ENCODE measurements around the gene CERS6. TPM values are rescaled to one million over a fixed set of nuclear protein-coding genes. Genes with fewer than 3 reads are reported as not detected.

The CERS6 gene
- total and polyA plus RNA-seq, 4 donors = 26.6 to 81.0 (median 41.5) TPM

DNA sequence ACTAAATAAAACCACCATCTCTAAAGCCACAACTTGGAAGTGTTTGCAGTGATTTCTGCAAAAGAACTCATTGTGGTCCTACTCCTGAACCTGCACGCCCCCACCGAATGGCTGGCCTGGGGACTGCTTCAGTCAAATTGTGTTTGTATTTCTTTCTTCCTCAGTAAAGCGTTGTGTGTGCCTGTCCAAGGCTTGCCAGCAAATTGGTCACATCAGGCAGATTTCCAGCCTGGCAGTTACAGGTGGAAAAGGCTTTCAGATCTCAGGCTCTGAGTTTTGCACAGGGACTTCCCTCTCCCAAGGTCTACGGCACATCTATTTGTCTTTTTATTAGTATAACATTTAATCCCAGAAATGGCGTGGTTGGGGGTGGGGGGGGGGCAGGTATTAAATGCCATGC, 292.4 kb downstream of the CERS6 start:
- 0% methylated on average over 1 of the region's 5 CpGs for WGBS (ENCODE audit: insufficient coverage)
- DNase-seq (ENCODE audit: low read depth in 4 of 6, low spot score in 6 of 6) = peak in 1 of 6 donors; percentile 40

DNA sequence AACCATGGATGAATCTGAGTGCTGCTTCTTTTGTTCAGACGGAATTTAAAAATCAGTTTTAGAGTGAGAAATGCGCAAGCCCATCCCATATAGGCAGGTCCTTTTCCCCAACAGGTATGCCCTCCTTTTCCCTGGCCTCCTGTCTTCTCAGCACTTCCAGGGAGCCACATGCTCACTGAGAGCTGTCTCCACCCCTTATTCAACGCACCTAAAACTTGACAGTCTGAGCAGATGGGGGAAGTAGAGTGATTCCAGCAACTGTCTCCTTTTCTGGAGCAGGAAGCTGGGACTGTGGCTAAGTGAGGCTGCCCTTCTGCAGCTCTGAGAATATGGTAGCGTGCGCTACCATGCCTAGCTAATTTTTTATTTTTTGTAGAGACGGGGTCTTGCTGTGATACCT, 293.2 kb downstream of the CERS6 start:
- WGBS (ENCODE audit: insufficient coverage) = 93% methylated on average over 3 of the region's 6 CpGs
- Histone ChIP-seq H3K36me3 (ENCODE audit: control insufficient read depth, insufficient read depth, low read length) (no peaks in the 10 kb centered on the region), H3K4me1 (ENCODE audit: control insufficient read depth, insufficient read depth, low read length) (peaks cover 2% of the 10 kb centered on the region), H3K27me3 (ENCODE audit: control insufficient read depth, insufficient read depth, low read length) (no peaks in the 10 kb centered on the region), H3K27ac (ENCODE audit: low read depth, low read length) (no peak overlapping the region), H3K9me3 (ENCODE audit: control insufficient read depth, insufficient read depth, low read length) (no peaks in the 10 kb centered on the region), H3K4me3 (ENCODE audit: low read depth, low read length) (no peak overlapping the region)
- no peak for DNase-seq (ENCODE audit: low read depth in 4 of 6, low spot score in 6 of 6)

More for the DNA sequence above, 292.4 kb downstream of the CERS6 start:
- Histone ChIP-seq H3K27ac (ENCODE audit: low read depth, low read length) (no peak overlapping the region), H3K27me3 (ENCODE audit: control insufficient read depth, insufficient read depth, low read length) (no peaks in the 10 kb centered on the region), H3K36me3 (ENCODE audit: control insufficient read depth, insufficient read depth, low read length) (no peaks in the 10 kb centered on the region), H3K9me3 (ENCODE audit: control insufficient read depth, insufficient read depth, low read length) (no peaks in the 10 kb centered on the region), H3K4me3 (ENCODE audit: low read depth, low read length) (no peak overlapping the region), H3K4me1 (ENCODE audit: control insufficient read depth, insufficient read depth, low read length) (peaks cover 2% of the 10 kb centered on the region)

DNA sequence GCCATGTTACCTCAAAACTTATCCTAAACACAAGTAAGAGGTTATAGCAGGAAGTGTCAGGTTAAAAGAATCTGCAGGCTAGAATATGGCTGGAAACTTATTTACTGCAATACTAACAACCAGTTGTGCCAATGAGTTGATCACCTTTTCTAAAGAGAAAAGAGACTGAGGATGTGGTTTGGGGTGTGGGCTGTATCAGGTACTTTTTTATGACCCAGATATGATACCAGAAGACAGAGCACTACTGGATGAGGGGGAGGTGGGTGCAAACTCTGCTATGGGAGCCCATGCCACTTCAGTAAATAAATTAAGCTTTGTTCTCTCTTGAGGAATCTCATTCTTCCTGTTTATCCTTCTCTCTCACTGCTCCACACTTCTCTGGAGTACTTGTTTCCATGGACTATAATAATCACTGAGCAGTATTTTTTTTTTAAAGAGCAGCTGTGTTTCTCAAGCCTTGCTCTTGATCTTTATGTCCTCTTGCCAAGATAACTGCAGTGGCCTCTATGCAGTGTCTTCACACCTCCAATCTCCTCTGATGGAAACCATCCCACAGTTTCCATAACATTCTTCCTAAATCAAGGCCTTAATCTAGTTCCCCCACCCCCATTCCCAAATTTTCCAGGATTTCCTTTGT, 295.1 kb downstream of the CERS6 start:
- Histone ChIP-seq H3K4me1 (ENCODE audit: control insufficient read depth, insufficient read depth, low read length) (peaks cover 2% of the 10 kb centered on the region), H3K27me3 (ENCODE audit: control insufficient read depth, insufficient read depth, low read length) (no peaks in the 10 kb centered on the region), H3K36me3 (ENCODE audit: control insufficient read depth, insufficient read depth, low read length) (no peaks in the 10 kb centered on the region), H3K4me3 (ENCODE audit: low read depth, low read length) (no peak overlapping the region), H3K9me3 (ENCODE audit: control insufficient read depth, insufficient read depth, low read length) (no peaks in the 10 kb centered on the region), H3K27ac (ENCODE audit: low read depth, low read length) (no peak overlapping the region)
- DNase-seq (ENCODE audit: low read depth in 4 of 6, low spot score in 6 of 6) = no peak

DNA sequence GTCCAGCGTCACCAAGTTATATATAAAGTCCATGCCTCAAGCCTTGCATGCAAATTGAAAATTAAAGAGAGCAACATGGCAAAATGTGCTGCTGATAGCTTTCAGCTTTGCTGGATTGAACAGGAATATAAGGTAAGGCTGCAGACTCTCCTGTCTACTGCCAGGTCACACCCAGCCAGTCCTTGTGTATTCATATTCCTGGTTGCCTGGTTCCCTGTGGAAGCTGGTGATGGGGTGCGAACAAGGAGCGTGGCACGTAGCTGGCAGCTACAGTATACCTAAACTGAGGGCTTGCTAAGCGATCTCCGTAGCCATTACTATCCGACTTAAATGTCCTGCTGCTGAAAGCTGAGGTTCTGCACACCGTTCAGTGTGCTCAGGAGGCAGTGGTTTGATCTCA, 296.3 kb downstream of the CERS6 start:
- Histone ChIP-seq H3K4me1 (ENCODE audit: control insufficient read depth, insufficient read depth, low read length) (peaks cover 2% of the 10 kb centered on the region), H3K27ac (ENCODE audit: low read depth, low read length) (no peak overlapping the region), H3K27me3 (ENCODE audit: control insufficient read depth, insufficient read depth, low read length) (no peaks in the 10 kb centered on the region), H3K9me3 (ENCODE audit: control insufficient read depth, insufficient read depth, low read length) (no peaks in the 10 kb centered on the region), H3K36me3 (ENCODE audit: control insufficient read depth, insufficient read depth, low read length) (no peaks in the 10 kb centered on the region), H3K4me3 (ENCODE audit: low read depth, low read length) (no peak overlapping the region)
- no peak for DNase-seq (ENCODE audit: low read depth in 4 of 6, low spot score in 6 of 6)
- WGBS (ENCODE audit: insufficient coverage) = 95% methylated on average over 6 of the region's 8 CpGs

DNA sequence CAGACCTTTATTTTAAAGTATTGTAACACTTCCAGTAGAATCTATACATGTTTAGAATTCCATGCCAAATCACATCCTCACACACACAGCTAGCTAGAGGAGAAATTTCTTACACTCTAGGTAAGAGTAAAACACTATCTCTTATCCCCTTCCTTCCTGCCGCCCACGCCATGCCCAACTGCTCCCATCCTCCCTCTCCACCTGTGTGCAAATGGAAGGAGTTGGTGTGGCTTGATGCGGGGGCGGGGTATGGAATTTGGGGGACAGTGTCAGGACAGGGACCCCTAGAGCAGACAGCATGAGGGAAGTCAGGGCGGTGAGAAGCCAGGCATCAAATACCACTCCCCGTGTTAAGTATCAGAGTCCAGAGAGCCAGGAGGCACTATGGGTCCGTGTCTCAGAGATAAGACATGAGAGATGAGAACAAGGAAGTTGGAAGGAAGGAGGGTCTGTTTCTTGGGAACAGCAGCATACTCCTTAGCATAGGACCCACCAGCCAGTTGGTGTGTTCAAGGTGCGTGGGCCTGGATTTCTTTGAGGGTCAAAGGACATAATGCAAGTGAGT, 297.8 kb downstream of the CERS6 start:
- Histone ChIP-seq H3K27ac (ENCODE audit: low read depth, low read length) (no peak overlapping the region), H3K27me3 (ENCODE audit: control insufficient read depth, insufficient read depth, low read length) (no peaks in the 10 kb centered on the region), H3K9me3 (ENCODE audit: control insufficient read depth, insufficient read depth, low read length) (no peaks in the 10 kb centered on the region), H3K4me3 (ENCODE audit: low read depth, low read length) (no peak overlapping the region), H3K4me1 (ENCODE audit: control insufficient read depth, insufficient read depth, low read length) (peaks cover 2% of the 10 kb centered on the region), H3K36me3 (ENCODE audit: control insufficient read depth, insufficient read depth, low read length) (no peaks in the 10 kb centered on the region)
- 90% methylated on average over 3 of the region's 8 CpGs for WGBS (ENCODE audit: insufficient coverage)
- no peak for DNase-seq (ENCODE audit: low read depth in 4 of 6, low spot score in 6 of 6)

DNA sequence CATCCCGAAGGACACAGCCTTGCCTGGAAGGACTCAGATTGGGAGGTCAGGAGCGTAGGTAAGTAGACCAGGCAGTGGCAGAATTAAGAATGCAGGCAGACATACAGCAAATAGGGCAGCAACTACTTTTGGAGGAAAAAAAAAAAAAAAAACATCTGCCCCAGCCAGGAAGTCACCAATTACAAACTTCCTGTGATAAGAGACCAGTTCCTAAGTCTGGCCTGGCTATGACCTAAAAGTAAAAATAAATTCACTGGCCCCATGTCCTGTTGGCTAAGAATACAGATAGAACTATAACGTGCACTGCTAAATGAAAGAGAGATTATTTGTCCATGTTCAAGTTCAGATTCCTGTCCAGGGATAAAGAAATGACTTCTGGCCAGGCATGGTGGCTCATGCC, 301.2 kb downstream of the CERS6 start:
- H3K9me3 ChIP-seq (ENCODE audit: control insufficient read depth, insufficient read depth, low read length) = no peaks in the 10 kb centered on the region
- no peaks in the 10 kb centered on the region for H3K4me1 ChIP-seq (ENCODE audit: control insufficient read depth, insufficient read depth, low read length)
- DNase-seq (ENCODE audit: low read depth in 4 of 6, low spot score in 6 of 6) = no peak
- no peaks in the 10 kb centered on the region for H3K36me3 ChIP-seq (ENCODE audit: control insufficient read depth, insufficient read depth, low read length)
- no peaks in the 10 kb centered on the region for H3K27me3 ChIP-seq (ENCODE audit: control insufficient read depth, insufficient read depth, low read length)
- 100% methylated on average over 1 of the region's 3 CpGs for WGBS (ENCODE audit: insufficient coverage)
- H3K4me3 ChIP-seq (ENCODE audit: low read depth, low read length) = no peak overlapping the region
- H3K27ac ChIP-seq (ENCODE audit: low read depth, low read length) = no peak overlapping the region

DNA sequence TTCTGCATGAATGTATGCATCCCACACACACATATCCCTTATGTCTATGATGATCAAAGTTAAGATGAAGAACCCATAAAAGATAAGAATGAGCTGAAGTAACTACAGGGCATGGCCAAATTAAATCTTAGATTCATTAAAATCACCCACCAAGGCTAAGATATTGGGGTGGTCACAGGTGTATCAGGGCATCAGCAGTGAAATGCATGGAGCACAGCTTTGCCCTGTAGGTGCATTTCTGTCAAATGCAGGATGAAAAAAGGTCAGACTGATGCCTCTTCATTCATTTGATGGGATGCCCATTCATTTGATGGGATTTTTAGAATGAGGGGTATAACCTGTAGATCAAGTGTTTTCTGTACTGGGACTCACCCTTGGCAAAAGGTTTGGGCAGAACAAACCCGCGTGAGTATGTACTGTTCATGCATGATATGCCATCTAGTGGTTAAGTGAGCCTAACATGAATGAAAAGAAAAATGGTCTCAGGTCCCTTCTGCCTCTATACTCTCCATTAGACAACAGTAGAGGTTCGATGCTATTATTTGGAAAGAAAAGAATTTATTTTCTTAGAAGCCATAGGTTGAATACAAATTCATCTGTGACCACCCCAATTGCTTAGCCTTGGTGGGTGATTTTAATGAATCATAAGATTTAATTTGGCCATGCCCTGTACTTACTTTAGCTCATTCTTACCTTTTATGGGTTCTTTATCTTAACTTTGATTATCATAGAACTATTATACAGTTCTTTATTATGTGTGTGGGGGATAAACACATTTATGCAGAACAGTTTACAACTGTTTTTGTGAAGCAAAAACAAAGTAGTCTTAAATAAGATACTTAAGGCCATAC, 303.1 kb downstream of the CERS6 start:
- WGBS (ENCODE audit: insufficient coverage) = no CpG with 5 or more reads among the region's 3 CpGs
- Histone ChIP-seq H3K36me3 (ENCODE audit: control insufficient read depth, insufficient read depth, low read length) (no peaks in the 10 kb centered on the region), H3K4me3 (ENCODE audit: low read depth, low read length) (no peak overlapping the region), H3K9me3 (ENCODE audit: control insufficient read depth, insufficient read depth, low read length) (no peaks in the 10 kb centered on the region), H3K27ac (ENCODE audit: low read depth, low read length) (no peak overlapping the region), H3K4me1 (ENCODE audit: control insufficient read depth, insufficient read depth, low read length) (no peaks in the 10 kb centered on the region), H3K27me3 (ENCODE audit: control insufficient read depth, insufficient read depth, low read length) (no peaks in the 10 kb centered on the region)
- DNase-seq (ENCODE audit: low read depth in 4 of 6, low spot score in 6 of 6) = peak in 5 of 6 donors; percentile 19 to 86 (median 24)

DNA sequence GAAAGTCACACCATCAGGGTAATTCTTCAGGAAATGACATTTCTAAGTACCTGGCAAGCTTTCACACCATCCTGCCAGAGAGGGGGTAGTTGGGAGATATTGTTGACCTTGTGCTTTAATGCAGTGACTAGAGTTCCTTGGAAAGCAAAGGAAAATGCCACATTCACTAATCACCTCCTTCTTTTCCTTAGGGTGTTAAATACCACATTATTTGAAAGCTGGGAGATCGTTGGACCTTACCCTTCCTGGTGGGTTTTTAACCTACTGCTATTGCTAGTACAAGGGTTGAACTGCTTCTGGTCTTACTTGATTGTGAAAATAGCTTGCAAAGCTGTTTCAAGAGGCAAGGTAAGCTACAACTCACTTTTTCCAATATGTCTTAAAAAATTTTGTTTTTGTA, 309.3 kb downstream of the CERS6 start:
- no peaks in the 10 kb centered on the region for H3K9me3 ChIP-seq (ENCODE audit: control insufficient read depth, insufficient read depth, low read length)
- no CpG with 5 or more reads among the region's 1 CpG for WGBS (ENCODE audit: insufficient coverage)
- H3K27ac ChIP-seq (ENCODE audit: low read depth, low read length) = no peak overlapping the region
- no peaks in the 10 kb centered on the region for H3K27me3 ChIP-seq (ENCODE audit: control insufficient read depth, insufficient read depth, low read length)
- H3K36me3 ChIP-seq (ENCODE audit: control insufficient read depth, insufficient read depth, low read length) = peaks cover 8% of the 10 kb centered on the region
- no peak for DNase-seq (ENCODE audit: low read depth in 4 of 6, low spot score in 6 of 6)
- no peaks in the 10 kb centered on the region for H3K4me1 ChIP-seq (ENCODE audit: control insufficient read depth, insufficient read depth, low read length)
- H3K4me3 ChIP-seq (ENCODE audit: low read depth, low read length) = no peak overlapping the region

DNA sequence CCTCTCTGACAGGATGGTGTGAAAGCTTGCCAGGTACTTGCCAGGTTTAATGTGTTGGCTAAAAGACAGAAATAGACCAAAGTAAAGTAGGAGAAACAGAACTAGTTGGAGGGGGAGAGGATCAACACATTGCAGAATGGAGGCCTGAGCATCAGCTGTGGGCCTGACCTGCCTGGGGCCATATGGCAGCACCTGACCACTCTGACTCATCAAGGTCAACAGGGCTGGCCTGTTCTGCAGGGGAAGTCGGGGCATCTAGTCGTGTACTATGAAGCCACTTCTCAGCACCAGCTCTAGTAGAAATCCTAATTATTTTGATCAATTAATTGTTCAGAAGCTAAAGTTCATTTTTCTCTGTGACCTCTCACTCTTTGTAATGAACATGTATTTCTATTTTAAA, 310.5 kb downstream of the CERS6 start:
- H3K36me3 ChIP-seq (ENCODE audit: control insufficient read depth, insufficient read depth, low read length) = peaks cover 8% of the 10 kb centered on the region
- H3K9me3 ChIP-seq (ENCODE audit: control insufficient read depth, insufficient read depth, low read length) = no peaks in the 10 kb centered on the region
- H3K27ac ChIP-seq (ENCODE audit: low read depth, low read length) = no peak overlapping the region
- no peak overlapping the region for H3K4me3 ChIP-seq (ENCODE audit: low read depth, low read length)
- H3K27me3 ChIP-seq (ENCODE audit: control insufficient read depth, insufficient read depth, low read length) = no peaks in the 10 kb centered on the region
- WGBS (ENCODE audit: insufficient coverage) = 80% methylated on average over 2 of the region's 2 CpGs
- DNase-seq (ENCODE audit: low read depth in 4 of 6, low spot score in 6 of 6) = no peak
- no peaks in the 10 kb centered on the region for H3K4me1 ChIP-seq (ENCODE audit: control insufficient read depth, insufficient read depth, low read length)

DNA sequence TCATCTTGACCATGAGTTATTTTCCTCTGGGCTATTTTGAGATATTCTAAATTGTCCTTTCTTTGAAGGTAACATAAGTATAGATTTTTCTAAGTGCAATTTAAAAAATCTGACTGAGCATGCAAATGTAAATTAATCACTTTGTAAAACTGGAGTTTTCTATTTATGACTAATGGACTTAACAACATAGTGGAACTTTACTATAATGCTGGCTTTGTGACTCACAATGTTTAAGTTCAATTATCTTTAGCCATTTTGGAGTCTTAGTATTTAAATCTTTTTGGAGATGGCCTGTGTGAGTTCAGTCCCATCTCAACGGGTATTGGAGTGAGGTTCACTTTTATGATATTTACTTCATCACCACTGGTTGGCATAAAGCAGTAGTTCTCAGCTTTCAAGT, 311.2 kb downstream of the CERS6 start:
- no peaks in the 10 kb centered on the region for H3K4me1 ChIP-seq (ENCODE audit: control insufficient read depth, insufficient read depth, low read length)
- WGBS (ENCODE audit: insufficient coverage) = no CpG with 5 or more reads among the region's 1 CpG
- peaks cover 8% of the 10 kb centered on the region for H3K36me3 ChIP-seq (ENCODE audit: control insufficient read depth, insufficient read depth, low read length)
- no peak for DNase-seq (ENCODE audit: low read depth in 4 of 6, low spot score in 6 of 6)
- no peak overlapping the region for H3K4me3 ChIP-seq (ENCODE audit: low read depth, low read length)
- no peaks in the 10 kb centered on the region for H3K9me3 ChIP-seq (ENCODE audit: control insufficient read depth, insufficient read depth, low read length)
- no peak overlapping the region for H3K27ac ChIP-seq (ENCODE audit: low read depth, low read length)
- H3K27me3 ChIP-seq (ENCODE audit: control insufficient read depth, insufficient read depth, low read length) = no peaks in the 10 kb centered on the region

Measured in spinal cord (tissue), 10 donors.